HCT116 (cell line): ENCODE results near the gene CCR5AS.

Experiments used
- ATAC-seq: fragments of 200-7000 bp; cut with Tn5 transposase; 2 replicates; pipeline ENCODE4 v1.9.1; 2020; ENCODE audit warnings: mild to moderate bottlenecking, moderate library complexity
- BruUV-seq: library from RNA; stranded (reverse); fragments of 400-500 nt; replicated peaks from 2 replicates; lab custom pipeline; 2021; lab: Mats Ljungman, UMichigan
- CTCF ChIA-PET: fragments of 300-600 bp; sonication (Branson Sonifier 250); formaldehyde crosslinking; loops from one replicate; lab custom pipeline; 2021; ENCODE audit warnings: antibody characterized with exemption; lab: Charles Lee
- POLR2A ChIA-PET: fragments of 300-600, 350-600 bp; sonication (Branson Sonifier 250); formaldehyde crosslinking; loops from one replicate; lab custom pipeline; 2021; ENCODE audit warnings: antibody characterized with exemption; lab: Charles Lee
- RAD21 ChIA-PET, 2 experiments: fragments of 300-600 bp; sonication (Branson Sonifier 250); formaldehyde crosslinking; loops; one replicate each; lab custom pipeline; 2023; ENCODE audit warnings: low total read pairs in 2 of 2; ENCODE audit not compliant: uncharacterized antibody in 2 of 2, unreplicated experiment in 2 of 2, low non-redundant PET in 1 of 2; lab: Charles Lee
- DNase-seq: peaks from one replicate; pipeline ENCODE4 v3.0.0-alpha.2; 2010; ENCODE audit warnings: low read depth, low spot score
- H2AFZ ChIP-seq: fragments of 200-600 bp; shearing (Covaris generic), sonication (generic); 2 replicates; pipeline ENCODE4 v1.6.1; 2017; ENCODE audit warnings: low read depth, mixed run types, mixed read lengths, antibody characterized with exemption, low read length; ENCODE audit not compliant: poor library complexity, severe bottlenecking
- H3K27ac ChIP-seq: 2 replicates; pipeline ENCODE4 v1.5.1; 2012; ENCODE audit warnings: low read depth, low read length
- H3K27me3 ChIP-seq: fragments of 200-600 bp; sonication (generic); 2 replicates; pipeline ENCODE4 v1.6.1; 2016; ENCODE audit warnings: mixed run types, low read length, mixed read lengths; ENCODE audit not compliant: insufficient read depth
- H3K36me3 ChIP-seq, 2 experiments: fragments of 200-500 bp in 1 of 2; fragments of 200-600 bp in 1 of 2; sonication (Bioruptor generic) in 1 of 2; sonication (generic) in 1 of 2; 2 replicates each; pipeline versions ENCODE4 v1.5.1 to v1.6.1; 2014 to 2016; ENCODE audit warnings: low read length in 2 of 2, inconsistent platforms in 1 of 2, mixed read lengths in 1 of 2, mixed run types in 1 of 2; ENCODE audit not compliant: insufficient read depth in 2 of 2, control insufficient read depth in 1 of 2
- H3K4me1 ChIP-seq, 2 experiments: fragments of 200-600 bp in 1 of 2; sonication (generic) in 1 of 2; 2 replicates each; pipeline versions ENCODE4 v1.5.1 to v1.6.1; 2012 to 2017; ENCODE audit warnings: low read length in 2 of 2, inconsistent platforms in 1 of 2, mild to moderate bottlenecking in 1 of 2, mixed read lengths in 1 of 2, mixed run types in 1 of 2, moderate library complexity in 1 of 2; ENCODE audit not compliant: insufficient read depth in 2 of 2, control insufficient read depth in 1 of 2
- H3K4me2 ChIP-seq: fragments of 200-600 bp; sonication (generic); 2 replicates; pipeline ENCODE4 v1.6.1; 2017; ENCODE audit warnings: mixed run types, low read length, mixed read lengths
- H3K4me3 ChIP-seq, 2 experiments: fragments of 200-600 bp in 1 of 2; sonication (generic) in 1 of 2; replicated peaks in 1 of 2; 2 replicates each; pipeline ENCODE4 v1.5.1; 2011 to 2016; ENCODE audit warnings: low read length in 2 of 2, control low read depth in 1 of 2, low read depth in 1 of 2, mild to moderate bottlenecking in 1 of 2, mixed read lengths in 1 of 2, mixed run types in 1 of 2
- H3K79me2 ChIP-seq: fragments of 200-600 bp; sonication (generic); 2 replicates; pipeline ENCODE4 v1.6.1; 2017; ENCODE audit warnings: mild to moderate bottlenecking, mixed run types, low read length, moderate library complexity, mixed read lengths; ENCODE audit not compliant: insufficient read depth
- H3K9ac ChIP-seq: fragments of 200-600 bp; sonication (generic); 2 replicates; pipeline ENCODE4 v1.6.1; 2016; ENCODE audit warnings: low read length, mixed read lengths
- H3K9me2 ChIP-seq: fragments of 200-600 bp; sonication (generic), shearing (Covaris generic); 2 replicates; pipeline ENCODE4 v1.6.1; 2017; ENCODE audit warnings: mixed run types, mild to moderate bottlenecking, moderate library complexity; ENCODE audit not compliant: insufficient read depth
- H3K9me3 ChIP-seq, 2 experiments: fragments of 200-500 bp in 1 of 2; fragments of 200-600 bp in 1 of 2; sonication (Bioruptor generic) in 1 of 2; sonication (generic) in 1 of 2; 2 replicates each; pipeline ENCODE4 v1.6.1; 2014 to 2017; ENCODE audit warnings: low read length in 2 of 2, mixed read lengths in 2 of 2, inconsistent platforms in 1 of 2, low read depth in 1 of 2, mild to moderate bottlenecking in 1 of 2, mixed run types in 1 of 2, moderate library complexity in 1 of 2; ENCODE audit not compliant: control insufficient read depth in 1 of 2, insufficient read depth in 1 of 2
- H4K20me1 ChIP-seq: fragments of 200-600 bp; sonication (generic), shearing (Covaris generic); 2 replicates; pipeline ENCODE4 v1.6.1; 2017; ENCODE audit warnings: mixed run types, mild to moderate bottlenecking, moderate library complexity; ENCODE audit not compliant: insufficient read depth
- SRF ChIP-seq: IDR thresholded peaks from 2 replicates; pipeline ENCODE4 v1.6.1; 2012; ENCODE audit warnings: low read depth
- TCF7L2 ChIP-seq: IDR thresholded peaks from 2 replicates; pipeline ENCODE4 v1.7.0; 2011; ENCODE audit warnings: borderline replicate concordance, inconsistent platforms; ENCODE audit not compliant: insufficient read depth, insufficient read length; ENCODE audit errors: extremely low read depth
- YY1 ChIP-seq: IDR thresholded peaks from 2 replicates; pipeline ENCODE4 v1.6.1; 2011; ENCODE audit warnings: low read length, low read depth, moderate library complexity, mild to moderate bottlenecking; ENCODE audit not compliant: insufficient replicate concordance; ENCODE audit errors: extremely low read depth
- intact Hi-C: fragments of 100-400 bp; cut with micrococcal nuclease; formaldehyde crosslinking; loops from 2 replicates; pipeline ENCODE4 v1.10.0; 2022
- TF ChIP-seq, protein P1 (sequence below): IDR thresholded peaks from 2 replicates; pipeline ENCODE4 v1.6.1; 2012

CCR5AS gene

DNA sequence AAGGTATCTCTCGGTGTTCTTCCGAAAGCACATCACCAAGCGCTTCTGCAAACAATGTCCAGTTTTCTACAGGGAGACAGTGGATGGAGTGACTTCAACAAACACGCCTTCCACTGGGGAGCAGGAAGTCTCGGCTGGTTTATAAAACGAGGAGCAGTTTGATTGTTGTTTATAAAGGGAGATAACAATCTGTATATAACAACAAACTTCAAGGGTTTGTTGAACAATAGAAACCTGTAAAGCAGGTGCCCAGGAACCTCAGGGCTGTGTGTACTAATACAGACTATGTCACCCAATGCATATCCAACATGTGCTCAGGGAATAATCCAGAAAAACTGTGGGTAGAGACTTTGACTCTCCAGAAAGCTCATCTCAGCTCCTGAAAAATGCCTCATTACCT lies 48.4 kb downstream of the CCR5AS start:
- no TSS peak for BruUV-seq
- ChIA-PET POLR2A (no interaction called here), RAD21 (no interaction called here), CTCF (no interaction called here)
- intact Hi-C loops, result no loop called here
- H3K9me3 ChIP-seq, result no peaks in the 10 kb centered on the region
- no peaks in the 10 kb centered on the region for H4K20me1 ChIP-seq
- no peaks in the 10 kb centered on the region for H3K9me2 ChIP-seq
- H3K9ac ChIP-seq, result no peak overlapping the region
- no peaks in the 10 kb centered on the region for H3K79me2 ChIP-seq
- no peak for ATAC-seq
- no peaks in the 10 kb centered on the region for H3K4me1 ChIP-seq
- no peak for DNase-seq
- no peak overlapping the region for H3K27ac ChIP-seq
- H3K4me3 ChIP-seq, result no peak overlapping the region
- no peak overlapping the region for H3K4me2 ChIP-seq
- H3K27me3 ChIP-seq, result peaks cover 42% of the 10 kb centered on the region
- H3K36me3 ChIP-seq, result no peaks in the 10 kb centered on the region
- TF ChIP-seq YY1 (no peak), TCF7L2 (no peak), SRF (no peak)
- H2AFZ ChIP-seq, result no peak overlapping the region

DNA sequence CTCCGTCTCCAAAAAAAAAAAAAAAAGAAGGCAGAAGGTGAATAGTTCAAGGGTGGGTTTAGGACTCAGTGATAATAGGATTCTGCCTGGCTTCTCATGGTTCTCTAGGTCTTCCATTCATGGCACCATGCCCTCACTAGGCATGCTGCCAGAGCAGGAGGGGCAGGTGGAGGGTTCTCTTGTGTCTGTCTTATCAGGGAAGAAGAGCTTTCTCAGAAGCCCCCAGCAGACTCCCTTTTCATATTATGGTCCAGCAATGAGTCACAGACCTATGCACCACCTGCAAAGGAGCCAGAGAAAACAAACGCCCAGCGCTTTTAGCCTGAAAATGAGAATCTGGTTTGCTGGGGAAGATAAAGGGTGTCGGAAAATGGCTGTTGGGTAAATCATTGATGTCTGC lies 50.0 kb downstream of the CCR5AS start:
- Histone ChIP-seq H3K79me2 (no peaks in the 10 kb centered on the region), H3K4me3 (no peak overlapping the region), H3K27me3 (peaks cover 55% of the 10 kb centered on the region), H3K9me2 (no peaks in the 10 kb centered on the region), H4K20me1 (no peaks in the 10 kb centered on the region), H3K36me3 (no peaks in the 10 kb centered on the region), H3K9ac (no peak overlapping the region), H3K4me2 (no peak overlapping the region), H3K4me1 (no peaks in the 10 kb centered on the region), H2AFZ (no peak overlapping the region), H3K9me3 (no peaks in the 10 kb centered on the region), H3K27ac (no peak overlapping the region)
- RAD21 ChIA-PET, result no interaction called here
- intact Hi-C loops, result no loop called here
- CTCF ChIA-PET, result no interaction called here
- no TSS peak for BruUV-seq
- ATAC-seq (no peak), DNase-seq (no peak)
- POLR2A ChIA-PET, result no interaction called here
- TF ChIP-seq, protein P1, sequence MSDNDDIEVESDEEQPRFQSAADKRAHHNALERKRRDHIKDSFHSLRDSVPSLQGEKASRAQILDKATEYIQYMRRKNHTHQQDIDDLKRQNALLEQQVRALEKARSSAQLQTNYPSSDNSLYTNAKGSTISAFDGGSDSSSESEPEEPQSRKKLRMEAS, result no peak
